K562 (cell line): ENCODE results near the gene EEF2. TPM values are rescaled to one million over a fixed set of nuclear protein-coding genes. Genes with fewer than 3 reads are reported as not detected.

ENCODE experiments used
- ARID3A ChIP-seq: IDR thresholded peaks from 2 replicates; pipeline ENCODE4 v1.6.1; 2012; ENCODE audit warnings: low read depth, low read length, improper control_type of control experiment, borderline replicate concordance
- HDAC3 ChIP-seq: fragments of 450-650 bp; IDR thresholded peaks from 2 replicates; pipeline ENCODE4 v1.6.1; 2018; ENCODE audit warnings: borderline replicate concordance, mild to moderate bottlenecking, moderate library complexity; ENCODE audit not compliant: partially characterized antibody
- KLF1 ChIP-seq: fragments of 450-650 bp; IDR thresholded peaks from 2 replicates; pipeline ENCODE4 v1.6.1; 2016; ENCODE audit warnings: missing genetic modification characterization, missing compliant biosample characterization
- NR2F6 ChIP-seq: fragments of 450-650 bp; formaldehyde crosslinking; IDR thresholded peaks from 2 replicates; pipeline ENCODE4 v1.4.0; 2020; ENCODE audit warnings: mild to moderate bottlenecking
- PHB2 ChIP-seq: fragments of 450-650 bp; IDR thresholded peaks from 2 replicates; pipeline ENCODE4 v1.6.1; 2017; ENCODE audit warnings: low read depth
- PKNOX1 ChIP-seq: fragments of 450-650 bp; IDR thresholded peaks from 2 replicates; pipeline ENCODE4 v1.6.1; 2016
- POLR2B ChIP-seq: fragments of 450-650 bp; IDR thresholded peaks from 2 replicates; pipeline ENCODE4 v1.6.1; 2018; ENCODE audit warnings: low read depth; ENCODE audit not compliant: partially characterized antibody
- RBFOX2 ChIP-seq: fragments of 200-400 bp; formaldehyde crosslinking; IDR thresholded peaks from 2 replicates; pipeline ENCODE4 v1.6.1; 2017; ENCODE audit warnings: low read depth, mild to moderate bottlenecking, low read length, moderate library complexity
- SAP30 ChIP-seq: fragments of 200-600 bp; sonication (generic); IDR thresholded peaks from 2 replicates; pipeline ENCODE4 v1.6.1; 2012; ENCODE audit warnings: borderline replicate concordance, low read depth, mild to moderate bottlenecking, moderate library complexity, low read length, control low read depth, inconsistent platforms; ENCODE audit not compliant: insufficient read depth, poor library complexity, severe bottlenecking
- SIN3A ChIP-seq, 2 experiments: fragments of 150-350 bp in 1 of 2; IDR thresholded peaks; 2 replicates each; pipeline ENCODE4 v1.6.1; 2011 to 2016; ENCODE audit warnings: borderline replicate concordance in 2 of 2, low read depth in 2 of 2, low read length in 2 of 2, mild to moderate bottlenecking in 2 of 2, moderate library complexity in 2 of 2; ENCODE audit not compliant: control insufficient read depth in 1 of 2
- SUPT5H ChIP-seq: fragments of 450-650 bp; IDR thresholded peaks from 2 replicates; pipeline ENCODE4 v1.6.1; 2016
- ZBTB12 ChIP-seq: fragments of 250-450 bp; sonication (Bioruptor Pico); IDR thresholded peaks from 2 replicates; pipeline ENCODE4 v1.4.0; 2020
- ZKSCAN1 ChIP-seq: fragments of 150-350 bp; IDR thresholded peaks from 2 replicates; pipeline ENCODE4 v1.6.1; 2016; ENCODE audit warnings: low read depth, low read length
- ZNF518B ChIP-seq: fragments of 250-450 bp; sonication (Bioruptor Pico); IDR thresholded peaks from 2 replicates; pipeline ENCODE4 v1.5.0; 2021; ENCODE audit warnings: mild to moderate bottlenecking, moderate library complexity
- ZNF699 ChIP-seq: fragments of 250-450 bp; sonication (Bioruptor Pico); IDR thresholded peaks from 2 replicates; pipeline ENCODE4 v1.8.0; 2021; ENCODE audit warnings: mild to moderate bottlenecking, moderate library complexity; ENCODE audit not compliant: insufficient replicate concordance
- ZNF76 ChIP-seq: fragments of 250-450 bp; sonication (Bioruptor Pico); IDR thresholded peaks from 2 replicates; pipeline ENCODE4 v1.4.0; 2020; ENCODE audit warnings: mild to moderate bottlenecking, moderate library complexity, borderline replicate concordance
- polyA plus RNA-seq, 8 experiments: library from polyadenylated mRNA; depleted of rRNA in 4 of 8; stranded (reverse) in 5 of 8; unstranded in 3 of 8; fragments of >200 nt; fragmentation: Nextera tagmentation in 2 of 8; fragmentation: Illumina TruSeq in 1 of 8; extraction: Ambion mirVana in 2 of 8; extraction: Trizol in 1 of 8; gene quantifications; 2 replicates each; pipeline versions ENCODE4 v1.2.1 to v1.2.3, GENCODE V29; 2011 to 2014; ENCODE audit warnings: inconsistent platforms in 1 of 8, missing spikeins in 1 of 8
- total RNA-seq, 7 experiments: library from RNA; depleted of rRNA in 6 of 7; stranded (reverse); fragments of >200 nt in 6 of 7; fragmentation: Illumina TruSeq in 2 of 7; extraction: Trizol in 2 of 7; gene quantifications; 2 replicates each; pipeline versions ENCODE4 v1.2.1 to v1.2.3, GENCODE V29; 2011 to 2021; ENCODE audit warnings: low replicate concordance in 1 of 7

The EEF2 gene
- total and polyA plus RNA-seq, 9 of the 15 experiments (the other 6 are each of a cell fraction or from before 2014, with no cell fraction given), result 372 to 3,003 (median 1,453) TPM

GRCh38 chr19:3970808-3971598, 14.3 kb downstream of the EEF2 start, which contains the start of gene DAPK3 (continued):
- no peak for TF ChIP-seq ZNF518B (CRISPR knock-in tag)
- TF ChIP-seq SUPT5H, result peak; percentile 54; the same call in 1 of the 2 replicates
- no peak for TF ChIP-seq ZNF76 (CRISPR knock-in tag)
- TF ChIP-seq PKNOX1, result peak; percentile 99
- TF ChIP-seq KLF1 (tag), result peak; percentile 66; the same call in 1 of the 2 replicates
- TF ChIP-seq POLR2B, result peak; percentile 51
- peak; percentile 73; the same call in 1 of the 2 replicates for TF ChIP-seq ARID3A
- TF ChIP-seq NR2F6 (CRISPR knock-in tag), result 0 out of 2 replicates have a peak, but pooled peaks have one; percentile 42
- peak; percentile 51; the same call in 1 of the 2 replicates for TF ChIP-seq ZBTB12
- TF ChIP-seq HDAC3, result no peak
- peak; percentile 23 for TF ChIP-seq SAP30
- no peak for TF ChIP-seq ZNF699
- no peak for TF ChIP-seq ZKSCAN1
- no peak for TF ChIP-seq PHB2
- peak in 1 of 2 experiments; percentile 35; a peak in 1 of 4 replicates for TF ChIP-seq SIN3A (IDR thresholded peaks at IDR 0.05; ENCODE audit: borderline replicate concordance in 2 of 2, control insufficient read depth in 1 of 2, low read depth in 2 of 2, low read length in 2 of 2)
- TF ChIP-seq RBFOX2, result peak; percentile 75
